Measurements from ENCODE around the gene C21orf91. TPM values are rescaled to one million over a fixed set of nuclear protein-coding genes. Genes with fewer than 3 reads are reported as not detected.

Gene C21orf91
- total RNA-seq, 1 experiment from 2014 or later: 30.5 TPM

- DNase-seq (ENCODE audit: low spot score) (no peak), ATAC-seq (no peak)
- Mint-ChIP-seq H3K9me3 (peaks cover 6% of the 10 kb centered on the region), H3K27ac (no peak overlapping the region), H3K4me1 (no peaks in the 10 kb centered on the region), H3K4me3 (no peak overlapping the region), H3K36me3 (peaks cover 49% of the 10 kb centered on the region), H3K27me3 (ENCODE audit: low read depth) (no peaks in the 10 kb centered on the region)
- ChIA-PET CTCF (interaction anchor here (1.1 kb wide), 1 partner anchor 243 kb away, joined by 3 read pairs; no protein-coding TSS in a partner anchor), POLR2A (no interaction called here)
- TF ChIP-seq IRF2 (CRISPR knock-in tag; IDR thresholded peaks at IDR 0.05; ENCODE audit: borderline replicate concordance, low read depth) (no peak), MXD4 (CRISPR knock-in tag; IDR thresholded peaks at IDR 0.05; ENCODE audit: borderline replicate concordance) (no peak), ZNF317 (CRISPR knock-in tag; IDR thresholded peaks at IDR 0.05; ENCODE audit: borderline replicate concordance, low read depth) (no peak), CBFB (CRISPR knock-in tag; IDR thresholded peaks at IDR 0.05; ENCODE audit: low read depth) (no peak), NR3C1 (CRISPR knock-in tag; conservative IDR thresholded peaks at IDR 0.05; ENCODE audit: low read depth) (no peak), FOXP4 (CRISPR knock-in tag; IDR thresholded peaks at IDR 0.05) (no peak), FOXK1 (CRISPR knock-in tag; IDR thresholded peaks at IDR 0.05) (no peak), JUN (CRISPR knock-in tag; IDR thresholded peaks at IDR 0.05) (no peak), ETV6 (CRISPR knock-in tag; IDR thresholded peaks at IDR 0.05) (no peak), EMX1 (CRISPR knock-in tag; IDR thresholded peaks at IDR 0.05) (no peak), ZNF425 (CRISPR knock-in tag; conservative IDR thresholded peaks at IDR 0.05) (no peak), ZNF219 (CRISPR knock-in tag; IDR thresholded peaks at IDR 0.05; ENCODE audit: borderline replicate concordance) (no peak), ZNF232 (CRISPR knock-in tag; IDR thresholded peaks at IDR 0.05) (no peak), OVOL2 (CRISPR knock-in tag; IDR thresholded peaks at IDR 0.05; ENCODE audit: borderline replicate concordance) (no peak), AR (CRISPR knock-in tag; IDR thresholded peaks at IDR 0.05) (no peak), ZNF532 (CRISPR knock-in tag; IDR thresholded peaks at IDR 0.05; ENCODE audit: borderline replicate concordance) (no peak)
- TF ChIP-seq, protein P1, sequence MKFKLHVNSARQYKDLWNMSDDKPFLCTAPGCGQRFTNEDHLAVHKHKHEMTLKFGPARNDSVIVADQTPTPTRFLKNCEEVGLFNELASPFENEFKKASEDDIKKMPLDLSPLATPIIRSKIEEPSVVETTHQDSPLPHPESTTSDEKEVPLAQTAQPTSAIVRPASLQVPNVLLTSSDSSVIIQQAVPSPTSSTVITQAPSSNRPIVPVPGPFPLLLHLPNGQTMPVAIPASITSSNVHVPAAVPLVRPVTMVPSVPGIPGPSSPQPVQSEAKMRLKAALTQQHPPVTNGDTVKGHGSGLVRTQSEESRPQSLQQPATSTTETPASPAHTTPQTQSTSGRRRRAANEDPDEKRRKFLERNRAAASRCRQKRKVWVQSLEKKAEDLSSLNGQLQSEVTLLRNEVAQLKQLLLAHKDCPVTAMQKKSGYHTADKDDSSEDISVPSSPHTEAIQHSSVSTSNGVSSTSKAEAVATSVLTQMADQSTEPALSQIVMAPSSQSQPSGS (CRISPR knock-in tag; IDR thresholded peaks at IDR 0.05; ENCODE audit: borderline replicate concordance, low read depth): no peak
Observed at GRCh38 chr21:17797967-17798366, 21.2 kb downstream of the C21orf91 start.
